GM19452 (cell line): ENCODE measurements around the gene PPP1R12B.
"Not testable (repeated sequence)": the region's sequence is repeated elsewhere in the genome, so short reads cannot be mapped to it uniquely, and the experiment has no call there.

Experiments used
- ATAC-seq: cut with Tn5 transposase; IDR thresholded peaks from one replicate; pipeline ENCODE4 v1.9.1; 2021; ENCODE audit not compliant: unreplicated experiment

The PPP1R12B gene

DNA sequence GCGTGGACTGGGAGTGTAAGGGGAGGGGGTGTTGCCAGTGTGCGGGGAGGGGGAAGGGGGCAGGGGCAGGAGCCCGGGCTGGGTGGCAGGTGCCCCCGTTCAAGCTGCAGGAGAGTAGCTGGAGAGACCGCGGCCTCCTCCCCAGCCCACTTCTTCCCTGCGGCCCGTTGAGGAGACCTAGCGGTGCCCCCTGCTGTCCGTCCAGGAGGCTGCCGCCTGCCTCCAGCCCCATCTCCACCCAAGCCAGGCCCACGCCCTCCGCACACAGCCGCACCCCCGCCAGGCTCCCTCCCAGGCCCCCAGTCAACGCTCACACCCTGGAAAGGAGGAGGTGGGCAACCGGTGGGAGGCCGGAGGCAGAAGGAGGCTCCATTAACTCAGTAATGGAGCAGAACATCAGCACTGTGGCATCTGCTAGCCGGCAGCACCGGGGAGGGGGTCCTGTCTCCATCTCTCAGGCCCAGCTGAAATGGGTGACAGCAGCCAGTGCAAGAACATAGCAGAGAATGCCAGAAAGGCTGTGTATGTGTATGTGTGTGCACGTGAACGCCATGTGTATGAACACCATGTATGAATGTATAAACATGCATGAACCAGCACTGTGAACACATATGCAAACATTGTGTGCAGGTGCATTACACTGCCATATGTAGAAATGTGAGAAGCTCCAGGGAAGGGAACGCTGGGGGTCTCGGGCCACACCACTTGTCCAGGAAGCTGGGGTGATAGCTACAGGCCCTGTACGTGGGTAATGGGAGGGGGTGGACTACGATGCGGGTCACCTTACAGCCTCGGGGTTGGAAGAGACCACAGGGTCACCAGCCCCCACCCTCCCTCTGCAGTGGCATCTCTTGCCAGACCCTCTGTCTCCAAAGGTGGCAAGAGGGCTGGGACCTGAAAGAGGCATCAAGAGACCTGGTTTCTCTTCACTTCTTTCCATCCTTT, 277.2 kb downstream of the PPP1R12B start:
- no peak for ATAC-seq

DNA sequence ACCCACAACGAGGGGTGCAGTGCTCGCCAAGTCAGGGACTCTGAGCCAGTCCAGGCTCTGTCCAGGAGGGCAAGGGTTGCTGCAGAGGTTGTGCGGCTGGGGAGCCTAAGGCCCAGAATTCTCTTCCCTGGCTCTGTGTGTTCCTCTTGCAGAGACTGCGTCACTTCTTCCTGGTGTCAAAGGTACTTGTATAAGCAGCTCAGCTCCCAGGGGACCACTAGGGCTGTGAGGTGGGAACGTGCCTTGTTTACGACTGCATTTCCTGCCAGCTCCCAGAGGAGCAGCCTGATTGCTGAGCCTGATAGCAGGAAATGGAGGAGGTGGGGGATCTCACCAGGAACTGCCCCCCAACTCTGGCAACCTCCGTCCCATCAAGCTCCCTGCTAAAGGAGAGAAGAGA, 278.5 kb downstream of the PPP1R12B start:
- not testable (repeated sequence) for ATAC-seq

GRCh38 chr1:202627841-202628565, 279.5 kb downstream of the PPP1R12B start:
- no peak for ATAC-seq

GRCh38 chr1:202628646-202629215, 280.2 kb downstream of the PPP1R12B start:
- no peak for ATAC-seq

DNA sequence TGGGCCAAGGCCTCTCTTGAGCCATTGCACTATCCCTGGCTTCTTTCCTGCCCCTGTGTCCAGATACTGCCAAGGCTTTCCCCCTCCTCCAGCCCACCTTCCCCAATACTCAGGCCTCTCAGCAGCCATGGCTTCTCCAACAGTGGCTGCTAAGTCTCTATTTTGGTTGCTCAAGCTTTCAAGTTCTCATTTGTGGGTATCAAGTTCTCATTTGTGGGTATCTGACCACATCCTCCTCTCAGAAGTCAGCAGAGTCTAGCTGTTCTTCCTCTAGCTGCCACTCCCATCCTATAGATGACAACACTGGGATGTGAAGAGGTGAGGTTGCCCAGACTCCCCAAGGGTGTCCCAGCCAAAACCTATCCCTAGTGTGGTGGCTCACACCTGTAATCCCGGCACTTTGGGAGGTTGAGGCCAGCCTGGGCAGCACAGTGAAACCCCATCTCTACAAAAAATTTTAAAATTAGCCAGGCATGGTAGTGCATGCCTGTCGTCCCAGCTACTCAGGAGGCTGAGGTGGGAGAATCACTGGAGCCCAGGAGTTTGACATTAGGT, 280.8 kb downstream of the PPP1R12B start:
- ATAC-seq = peak; percentile 86

DNA sequence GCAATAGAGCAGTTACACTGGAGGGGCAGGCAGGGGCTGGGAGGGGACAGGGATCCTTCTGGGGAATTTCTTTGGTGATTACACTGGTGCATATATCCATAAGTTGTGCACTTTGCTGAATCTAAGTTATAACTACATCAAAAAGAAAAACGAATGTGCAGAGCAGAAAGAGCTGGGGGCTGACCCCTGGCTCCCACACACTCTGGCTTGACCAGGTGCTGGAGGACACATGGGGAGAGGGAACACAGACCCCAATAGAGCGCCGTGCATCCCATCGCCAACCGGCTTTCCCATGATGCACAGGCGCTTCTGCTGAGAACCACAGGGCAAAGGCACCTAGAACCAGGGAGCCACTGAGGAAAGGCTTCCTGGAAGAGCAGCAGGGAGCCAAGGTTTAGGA, 281.6 kb downstream of the PPP1R12B start:
- not testable (repeated sequence) for ATAC-seq

DNA sequence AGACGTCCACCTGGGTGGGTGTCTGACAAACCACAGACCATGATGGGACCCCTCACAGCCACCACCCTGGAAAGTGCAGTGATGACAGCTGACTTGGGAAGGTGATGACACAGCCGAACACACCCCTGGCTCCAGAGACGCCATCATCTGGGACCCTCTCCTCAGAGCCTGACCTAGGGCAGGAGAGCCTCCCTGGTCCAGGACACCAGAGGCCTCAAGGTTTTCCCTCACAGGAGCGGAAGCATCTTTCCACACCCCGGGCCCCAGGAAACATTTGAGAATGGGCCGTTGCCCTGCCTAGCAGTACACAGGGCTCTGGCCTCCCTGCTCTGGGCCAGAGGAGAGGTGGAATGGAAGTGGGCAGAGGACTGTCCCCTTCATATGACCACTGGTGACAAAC, 282.0 kb downstream of the PPP1R12B start:
- ATAC-seq = no peak

GRCh38 chr1:202631076-202631923, 282.8 kb downstream of the PPP1R12B start:
- ATAC-seq = no peak

DNA sequence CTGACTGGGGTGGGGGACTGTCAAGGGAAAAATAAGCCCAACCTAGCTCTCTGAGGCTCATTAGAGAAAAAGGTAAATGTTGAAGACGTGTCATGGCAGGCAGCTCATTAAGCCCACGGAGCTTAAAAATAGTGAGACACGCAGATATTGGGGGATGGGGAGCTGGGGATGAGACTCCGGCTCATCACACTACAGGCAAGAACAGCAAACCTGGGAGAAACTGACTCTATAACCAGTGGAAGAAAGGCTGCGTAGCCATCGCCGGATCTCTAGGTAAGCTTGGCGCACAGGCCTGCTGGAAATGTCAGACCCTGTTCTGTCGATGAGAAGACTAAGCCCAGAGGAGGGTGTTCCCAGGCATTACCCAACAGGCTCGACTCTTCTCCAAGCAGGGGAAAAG, 283.7 kb downstream of the PPP1R12B start:
- ATAC-seq = no peak

- not testable (repeated sequence) for ATAC-seq
Observed at GRCh38 chr1:202636171-202636570, 287.7 kb downstream of the PPP1R12B start.

DNA sequence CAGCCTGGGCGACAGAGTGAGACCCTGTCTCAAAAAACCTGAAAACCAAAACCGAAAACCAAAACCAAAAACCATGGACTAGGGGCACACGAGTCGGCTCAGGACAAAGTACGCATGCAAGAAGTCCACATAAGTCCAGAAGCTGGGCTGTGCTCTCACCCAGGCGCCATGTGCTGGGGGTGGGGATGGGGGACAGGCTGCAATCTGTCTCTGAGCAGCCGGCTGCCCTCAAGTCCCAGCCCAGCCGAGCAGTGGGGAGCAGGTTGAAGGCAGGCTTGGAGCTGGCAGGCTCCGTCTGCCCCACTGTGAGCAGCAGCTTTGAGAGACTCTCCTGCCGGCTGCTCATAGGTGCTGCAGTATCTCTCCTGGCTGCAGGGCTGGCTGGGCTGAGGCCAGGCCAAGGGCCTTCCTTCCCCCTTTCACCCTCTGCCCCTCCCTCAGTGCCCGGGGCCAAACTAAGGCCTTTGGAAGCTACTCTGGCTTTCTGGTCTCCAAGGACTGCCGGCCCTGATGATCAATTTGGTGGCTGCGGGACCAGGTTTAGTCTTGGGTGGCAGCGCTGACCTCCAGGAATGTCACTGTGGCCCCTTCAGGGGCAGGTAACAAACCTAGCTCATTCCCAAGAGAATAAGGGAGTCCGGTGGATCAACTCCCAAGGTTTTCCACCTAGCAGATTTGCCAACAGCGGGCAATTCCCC, 289.0 kb downstream of the PPP1R12B start:
- not testable (repeated sequence) for ATAC-seq

DNA sequence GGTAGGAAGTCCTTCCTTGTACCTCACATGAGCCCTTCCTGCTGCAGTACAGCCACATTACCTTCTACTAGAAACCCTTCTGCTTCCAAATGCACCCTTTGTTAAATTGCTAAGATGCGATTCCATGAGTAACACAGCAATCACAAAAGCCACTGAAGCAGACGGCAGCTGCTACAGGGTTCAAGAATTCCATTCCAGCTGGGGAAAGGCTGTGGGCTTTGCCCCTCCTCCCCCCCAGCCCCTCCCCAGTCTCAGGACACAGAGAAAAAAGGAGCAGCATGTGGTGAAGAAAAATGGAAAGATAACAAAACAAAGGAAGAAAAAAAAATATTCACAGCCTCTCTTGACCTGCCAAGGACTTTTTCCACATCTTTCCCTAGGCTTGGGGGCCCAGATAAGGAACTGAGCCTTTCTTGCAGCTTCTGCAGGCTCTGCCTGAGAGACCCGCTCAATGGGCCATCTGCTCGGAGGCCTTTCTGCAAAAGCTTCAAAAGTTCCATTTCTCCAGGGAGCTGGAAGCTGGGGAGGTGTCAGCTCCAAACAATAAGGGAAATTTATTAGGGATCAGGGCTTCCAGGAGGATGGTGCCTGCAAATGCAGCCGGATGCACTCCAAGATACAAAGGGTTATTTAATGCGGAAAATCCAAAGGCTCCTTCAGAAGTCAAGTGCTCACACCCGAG, 289.7 kb downstream of the PPP1R12B start:
- no peak for ATAC-seq

- ATAC-seq = not testable (repeated sequence)
Observed at GRCh38 chr1:202638701-202639305, 290.3 kb downstream of the PPP1R12B start.

- no peak for ATAC-seq
Observed at GRCh38 chr1:202639500-202639899, 291.0 kb downstream of the PPP1R12B start.

GRCh38 chr1:202642212-202642611, 293.7 kb downstream of the PPP1R12B start:
- no peak for ATAC-seq
